ENCODE measurements around the gene NDUFS6. TPM values are rescaled to one million over a fixed set of nuclear protein-coding genes. Genes with fewer than 3 reads are reported as not detected.

NDUFS6 gene
- total and polyA plus RNA-seq, 2 of the 8 experiments (the other 6 are each of a cell fraction or from before 2014, with no cell fraction given): 72.7 to 191 TPM

DNA sequence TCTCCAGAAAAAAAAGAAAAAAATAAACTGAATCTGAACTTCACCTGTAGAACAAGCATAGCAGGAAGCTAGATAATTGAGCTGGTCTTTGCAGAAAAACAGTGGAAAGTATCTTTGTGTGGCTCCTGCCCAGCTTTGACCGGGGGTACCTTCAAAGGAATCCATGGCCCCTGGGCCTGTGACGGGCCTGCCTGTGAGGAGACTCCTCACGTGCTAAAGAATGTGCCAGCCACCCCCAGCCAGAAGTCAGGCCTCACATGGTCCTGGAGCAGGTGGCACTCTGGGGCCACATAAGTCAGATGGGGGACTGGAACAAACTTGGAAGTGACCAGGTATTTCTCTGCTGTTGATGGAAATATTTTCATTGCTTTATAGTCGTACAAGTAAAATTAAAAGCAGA, 4.1 kb downstream of the NDUFS6 start:
- Histone ChIP-seq H3K27ac (ENCODE audit: low read depth, low read length) (no peak overlapping the region), H3K4me1 (replicated peaks in 1 of 4; ENCODE audit: control insufficient read depth in 3 of 4, insufficient read depth in 4 of 4, low read length in 3 of 4) (peaks cover 0 to 4% (median 1%) of the 10 kb centered on the region in 4 experiments; a peak in 3 of 7 replicates), H2BK15ac (ENCODE audit: low read length) (no peak overlapping the region), H3K23ac (ENCODE audit: insufficient read length) (no peak overlapping the region), H4K5ac (ENCODE audit: insufficient read length, low read depth, low read length) (no peak overlapping the region), H3K27me3 (replicated peaks in 1 of 4; ENCODE audit: control insufficient read depth in 3 of 4, extremely low read depth in 1 of 4, insufficient read depth in 3 of 4, low read length in 3 of 4) (no peaks in the 10 kb centered on the region), H2BK120ac (replicated peaks; ENCODE audit: low read depth, low read length) (no peak overlapping the region), H3K14ac (ENCODE audit: insufficient read length) (no peak overlapping the region), H2BK20ac (ENCODE audit: low read length) (no peak overlapping the region), H4K91ac (replicated peaks; ENCODE audit: insufficient read length, low read length) (no peak overlapping the region), H3K18ac (ENCODE audit: extremely low read depth, low read length) (no peak overlapping the region), H4K20me1 (replicated peaks in 1 of 2; ENCODE audit: control insufficient read depth in 1 of 2, insufficient read depth in 2 of 2, low read length in 2 of 2) (peaks cover 13 to 38% of the 10 kb centered on the region in 2 experiments), H2BK12ac (ENCODE audit: low read depth, low read length) (no peak overlapping the region), H2AFZ (ENCODE audit: low read length) (no peak overlapping the region), H3K36me3 (ENCODE audit: control insufficient read depth in 2 of 4, insufficient read depth in 4 of 4, low read length in 3 of 4) (peaks cover 32 to 76% (median 55%) of the 10 kb centered on the region in 4 experiments), H4K8ac (ENCODE audit: extremely low read depth, insufficient read depth, low read length) (no peak overlapping the region), H3K23me2 (ENCODE audit: low read depth, low read length) (peaks cover 8% of the 10 kb centered on the region), H2AK5ac (ENCODE audit: low read depth, low read length) (no peak overlapping the region), H3K56ac (replicated peaks; ENCODE audit: insufficient read length, low read depth, low read length) (no peak overlapping the region), H3K79me2 (ENCODE audit: control insufficient read depth in 1 of 2, insufficient read depth in 2 of 2, low read length in 2 of 2) (peaks cover 21 to 96% of the 10 kb centered on the region in 2 experiments), H3K9me3 (ENCODE audit: insufficient read depth in 2 of 2, low read depth in 1 of 2, low read length in 1 of 2) (no peaks in the 10 kb centered on the region), H3K4me2 (ENCODE audit: insufficient read depth in 1 of 2, low read depth in 2 of 2, low read length in 2 of 2) (no peak overlapping the region), H3K9ac (replicated peaks in 1 of 4; ENCODE audit: extremely low read depth in 1 of 4, low read depth in 3 of 4, low read length in 3 of 4) (no peak overlapping the region), H2BK5ac (ENCODE audit: low read depth, low read length) (no peak overlapping the region), H3K79me1 (ENCODE audit: low read depth, low read length) (peaks cover 12% of the 10 kb centered on the region), H3K4me3 (ENCODE audit: extremely low read depth in 1 of 4, insufficient read depth in 2 of 4, low read depth in 3 of 4, low read length in 4 of 4) (no peak overlapping the region), H3K4ac (replicated peaks; ENCODE audit: insufficient read length, low read depth, low read length) (no peak overlapping the region)
- ChIA-PET CTCF (ENCODE audit: partially characterized antibody) (interaction anchor here (1.3 to 2.0 kb wide), 2 partner anchors 19 to 42 kb away, joined by 3 to 4 read pairs; no protein-coding TSS in a partner anchor), POLR2A (ENCODE audit: partially characterized antibody) (interaction anchor here (0.9 kb wide), 1 partner anchor 320 kb away, joined by 3 read pairs; no protein-coding TSS in a partner anchor)
- 83% methylated on average over 4 of the region's 4 CpGs; no CpG with 5 or more reads in 1 of the 2 experiments for WGBS, 2 experiments (ENCODE audit: extremely low coverage in 1 of 2, insufficient coverage in 1 of 2, insufficient read length in 1 of 2, insufficient replicate concordance in 2 of 2, low coverage in 1 of 2, low lambda C conversion rate in 2 of 2, missing lambda C conversion rate in 1 of 2)
- DNase-seq (ENCODE audit: low read depth in 1 of 2, low spot score in 2 of 2) (no peak), FAIRE-seq (no peak)
- no peak for TF ChIP-seq USF2 (IDR thresholded peaks at IDR 0.05; ENCODE audit: low read length)
- no peak for TF ChIP-seq JUND (IDR thresholded peaks at IDR 0.05; ENCODE audit: low read length)
- no peak for TF ChIP-seq FOSL1 (IDR thresholded peaks at IDR 0.05; ENCODE audit: insufficient read depth, low read depth, low read length)
- TF ChIP-seq, protein P1, sequence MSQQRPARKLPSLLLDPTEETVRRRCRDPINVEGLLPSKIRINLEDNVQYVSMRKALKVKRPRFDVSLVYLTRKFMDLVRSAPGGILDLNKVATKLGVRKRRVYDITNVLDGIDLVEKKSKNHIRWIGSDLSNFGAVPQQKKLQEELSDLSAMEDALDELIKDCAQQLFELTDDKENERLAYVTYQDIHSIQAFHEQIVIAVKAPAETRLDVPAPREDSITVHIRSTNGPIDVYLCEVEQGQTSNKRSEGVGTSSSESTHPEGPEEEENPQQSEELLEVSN (IDR thresholded peaks at IDR 0.05): no peak
- TF ChIP-seq ASH2L (IDR thresholded peaks at IDR 0.05; ENCODE audit: low read length): no peak
- TF ChIP-seq SIX5 (IDR thresholded peaks at IDR 0.05; ENCODE audit: low read depth, low read length): no peak
- no peak for TF ChIP-seq CREB1 (IDR thresholded peaks at IDR 0.05)
- TF ChIP-seq, protein P2, sequence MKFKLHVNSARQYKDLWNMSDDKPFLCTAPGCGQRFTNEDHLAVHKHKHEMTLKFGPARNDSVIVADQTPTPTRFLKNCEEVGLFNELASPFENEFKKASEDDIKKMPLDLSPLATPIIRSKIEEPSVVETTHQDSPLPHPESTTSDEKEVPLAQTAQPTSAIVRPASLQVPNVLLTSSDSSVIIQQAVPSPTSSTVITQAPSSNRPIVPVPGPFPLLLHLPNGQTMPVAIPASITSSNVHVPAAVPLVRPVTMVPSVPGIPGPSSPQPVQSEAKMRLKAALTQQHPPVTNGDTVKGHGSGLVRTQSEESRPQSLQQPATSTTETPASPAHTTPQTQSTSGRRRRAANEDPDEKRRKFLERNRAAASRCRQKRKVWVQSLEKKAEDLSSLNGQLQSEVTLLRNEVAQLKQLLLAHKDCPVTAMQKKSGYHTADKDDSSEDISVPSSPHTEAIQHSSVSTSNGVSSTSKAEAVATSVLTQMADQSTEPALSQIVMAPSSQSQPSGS (IDR thresholded peaks at IDR 0.05; ENCODE audit: low read length): no peak
- no peak for TF ChIP-seq SRF (IDR thresholded peaks at IDR 0.05; ENCODE audit: low read depth, low read length)
- no peak for TF ChIP-seq RXRA (IDR thresholded peaks at IDR 0.05; ENCODE audit: insufficient read depth, low read depth, low read length)
- no peak for TF ChIP-seq SIRT6 (IDR thresholded peaks at IDR 0.05; ENCODE audit: low read length)
